22Rv1 (cell line): Measurements from ENCODE around the gene GSTO1.

Experiments used
- CTCF ChIP-seq: fragments of 450-650 bp; IDR thresholded peaks from 2 replicates; pipeline ENCODE4 v1.5.1; 2017; ENCODE audit warnings: mild to moderate bottlenecking
- ZFX ChIP-seq: fragments of 450-650 bp; IDR thresholded peaks from 2 replicates; pipeline ENCODE4 v1.6.1; 2017; ENCODE audit warnings: antibody characterized with exemption, borderline replicate concordance

DNA sequence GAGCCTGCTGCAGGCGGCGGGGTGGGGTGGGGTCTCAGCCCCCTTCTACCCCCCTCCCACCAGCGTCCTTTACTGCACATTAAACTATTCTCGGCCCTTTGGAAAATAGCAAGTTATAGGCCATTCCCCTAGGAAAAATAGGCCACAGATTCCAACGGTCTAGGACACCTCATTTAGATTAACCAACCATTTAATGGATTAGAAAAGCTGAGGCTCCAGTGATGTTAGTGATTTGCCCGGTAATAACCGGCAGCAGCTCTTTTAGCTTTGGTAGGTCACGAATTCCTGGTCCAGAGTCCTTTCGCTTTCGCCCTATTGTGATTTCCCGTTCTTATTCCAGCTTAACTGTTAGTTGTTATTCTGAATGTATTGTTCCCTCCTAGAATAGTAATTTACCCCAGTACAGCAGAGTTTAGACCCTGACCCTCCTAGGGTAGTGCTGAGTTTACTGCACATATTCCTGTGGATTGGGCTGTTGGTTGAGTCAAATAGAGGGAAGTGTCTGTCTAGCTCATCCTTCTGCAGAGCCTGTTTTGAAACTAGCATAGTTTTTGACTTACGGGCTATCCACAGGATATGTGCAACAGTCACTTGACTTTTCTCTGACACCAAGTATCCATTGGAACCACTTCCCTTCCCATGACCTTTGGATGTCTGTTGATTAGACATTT lies 754 bp downstream of the GSTO1 start:
- TF ChIP-seq CTCF (no peak), ZFX (no peak)
